Peyer's patch (tissue), 4 donors: ENCODE measurements around the gene SPI1.

Source experiments
- POLR2A ChIP-seq, 2 donors: fragments of 450-650 bp; IDR thresholded peaks; one replicate each; pipeline ENCODE4 v1.5.1; 2017; ENCODE audit warnings: antibody characterized with exemption in 2 of 2, mild to moderate bottlenecking in 2 of 2, moderate library complexity in 2 of 2
- TF ChIP-seq, protein P1 (sequence below), 6 experiments: fragments of 450-650 bp in 4 of 6; fragments of 200-600 bp in 2 of 6; sonication (generic) in 1 of 6; IDR thresholded peaks; one replicate each; pipeline ENCODE4 v1.5.1; 2017 to 2019; ENCODE audit warnings: antibody characterized with exemption in 6 of 6, mild to moderate bottlenecking in 3 of 6, moderate library complexity in 1 of 6

DNA sequence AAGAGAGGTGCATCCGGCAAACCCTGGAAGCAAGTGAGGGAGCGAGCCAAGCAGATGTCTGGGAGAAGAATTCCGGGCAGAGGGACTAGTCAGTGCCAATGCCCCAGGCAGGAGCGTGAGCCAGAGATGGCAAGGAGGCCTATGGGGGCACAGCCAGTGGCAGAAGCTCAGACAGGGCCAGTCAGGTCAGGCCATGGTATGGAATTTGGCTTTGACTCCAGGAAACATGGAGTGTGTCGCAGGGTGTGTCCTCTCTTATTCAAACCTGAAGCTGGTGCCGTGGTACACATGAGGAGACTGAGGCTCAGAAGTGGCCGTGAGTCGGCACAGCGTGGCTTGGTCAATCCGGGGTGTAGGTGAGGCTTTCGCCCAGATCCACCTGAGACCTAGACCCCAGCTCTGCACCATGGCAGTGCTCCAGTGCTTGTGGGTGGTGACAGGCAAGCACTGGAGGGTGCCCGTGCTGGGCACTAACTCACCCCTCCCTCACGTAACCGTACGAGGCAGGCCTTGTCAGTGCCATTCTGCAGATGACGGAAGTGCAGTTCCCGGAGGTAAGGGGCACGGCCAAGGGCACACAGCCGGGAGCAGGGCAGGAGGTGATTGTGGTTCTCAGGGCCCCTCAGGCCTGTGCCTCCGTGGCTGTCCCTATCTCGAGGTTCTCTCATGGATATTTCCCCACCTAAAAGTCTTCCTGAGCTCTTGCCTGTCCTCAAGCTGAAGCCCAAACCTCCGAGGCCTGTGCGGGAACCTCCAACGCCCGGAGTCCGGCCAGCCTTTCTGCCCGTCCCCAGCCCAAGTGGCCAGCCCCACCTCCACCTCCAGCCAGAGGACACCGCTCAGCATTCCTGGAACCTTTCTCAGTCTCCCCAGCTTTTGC, 10.6 kb upstream of the SPI1 start:
- TF ChIP-seq, protein P1, sequence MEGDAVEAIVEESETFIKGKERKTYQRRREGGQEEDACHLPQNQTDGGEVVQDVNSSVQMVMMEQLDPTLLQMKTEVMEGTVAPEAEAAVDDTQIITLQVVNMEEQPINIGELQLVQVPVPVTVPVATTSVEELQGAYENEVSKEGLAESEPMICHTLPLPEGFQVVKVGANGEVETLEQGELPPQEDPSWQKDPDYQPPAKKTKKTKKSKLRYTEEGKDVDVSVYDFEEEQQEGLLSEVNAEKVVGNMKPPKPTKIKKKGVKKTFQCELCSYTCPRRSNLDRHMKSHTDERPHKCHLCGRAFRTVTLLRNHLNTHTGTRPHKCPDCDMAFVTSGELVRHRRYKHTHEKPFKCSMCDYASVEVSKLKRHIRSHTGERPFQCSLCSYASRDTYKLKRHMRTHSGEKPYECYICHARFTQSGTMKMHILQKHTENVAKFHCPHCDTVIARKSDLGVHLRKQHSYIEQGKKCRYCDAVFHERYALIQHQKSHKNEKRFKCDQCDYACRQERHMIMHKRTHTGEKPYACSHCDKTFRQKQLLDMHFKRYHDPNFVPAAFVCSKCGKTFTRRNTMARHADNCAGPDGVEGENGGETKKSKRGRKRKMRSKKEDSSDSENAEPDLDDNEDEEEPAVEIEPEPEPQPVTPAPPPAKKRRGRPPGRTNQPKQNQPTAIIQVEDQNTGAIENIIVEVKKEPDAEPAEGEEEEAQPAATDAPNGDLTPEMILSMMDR (IDR thresholded peaks at IDR 0.05): no peak
- TF ChIP-seq POLR2A (IDR thresholded peaks at IDR 0.05): no peak
